Epithelial cell of proximal tubule (primary cell): ENCODE data around the gene FRRS1. TPM values are rescaled to one million over a fixed set of nuclear protein-coding genes. Genes with fewer than 3 reads are reported as not detected.
"Not testable (repeated sequence)": the region's sequence is repeated elsewhere in the genome, so short reads cannot be mapped to it uniquely, and the experiment has no call there.

Experiments used
- DNase-seq: peaks from one replicate; pipeline ENCODE4 v3.0.0-alpha.2; 2011; ENCODE audit warnings: low read depth
- H3K4me3 ChIP-seq: 2 replicates; pipeline ENCODE4 v1.5.1; 2011; ENCODE audit warnings: low read depth, mild to moderate bottlenecking, low read length
- total RNA-seq: library from RNA; depleted of rRNA; stranded (reverse); fragments of >200 nt; gene quantifications from 2 replicates; pipeline ENCODE4 v1.2.3, GENCODE V29; 2015
- TF ChIP-seq, protein P1 (sequence below): conservative IDR thresholded peaks from 2 replicates; pipeline ENCODE4 v1.5.1; 2012; ENCODE audit warnings: low read depth, mild to moderate bottlenecking, low read length

The FRRS1 gene
- total RNA-seq, 1 donor from 2014 or later, result 3.3 TPM

GRCh38 chr1:99801584-99801983 lies 35.1 kb upstream of the FRRS1 start:
- TF ChIP-seq, protein P1, sequence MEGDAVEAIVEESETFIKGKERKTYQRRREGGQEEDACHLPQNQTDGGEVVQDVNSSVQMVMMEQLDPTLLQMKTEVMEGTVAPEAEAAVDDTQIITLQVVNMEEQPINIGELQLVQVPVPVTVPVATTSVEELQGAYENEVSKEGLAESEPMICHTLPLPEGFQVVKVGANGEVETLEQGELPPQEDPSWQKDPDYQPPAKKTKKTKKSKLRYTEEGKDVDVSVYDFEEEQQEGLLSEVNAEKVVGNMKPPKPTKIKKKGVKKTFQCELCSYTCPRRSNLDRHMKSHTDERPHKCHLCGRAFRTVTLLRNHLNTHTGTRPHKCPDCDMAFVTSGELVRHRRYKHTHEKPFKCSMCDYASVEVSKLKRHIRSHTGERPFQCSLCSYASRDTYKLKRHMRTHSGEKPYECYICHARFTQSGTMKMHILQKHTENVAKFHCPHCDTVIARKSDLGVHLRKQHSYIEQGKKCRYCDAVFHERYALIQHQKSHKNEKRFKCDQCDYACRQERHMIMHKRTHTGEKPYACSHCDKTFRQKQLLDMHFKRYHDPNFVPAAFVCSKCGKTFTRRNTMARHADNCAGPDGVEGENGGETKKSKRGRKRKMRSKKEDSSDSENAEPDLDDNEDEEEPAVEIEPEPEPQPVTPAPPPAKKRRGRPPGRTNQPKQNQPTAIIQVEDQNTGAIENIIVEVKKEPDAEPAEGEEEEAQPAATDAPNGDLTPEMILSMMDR, result no peak
- no peak overlapping the region for H3K4me3 ChIP-seq
- DNase-seq, result no peak

GRCh38 chr1:99793861-99794260 lies 27.4 kb upstream of the FRRS1 start:
- not testable (repeated sequence) for DNase-seq, H3K4me3 ChIP-seq

DNA sequence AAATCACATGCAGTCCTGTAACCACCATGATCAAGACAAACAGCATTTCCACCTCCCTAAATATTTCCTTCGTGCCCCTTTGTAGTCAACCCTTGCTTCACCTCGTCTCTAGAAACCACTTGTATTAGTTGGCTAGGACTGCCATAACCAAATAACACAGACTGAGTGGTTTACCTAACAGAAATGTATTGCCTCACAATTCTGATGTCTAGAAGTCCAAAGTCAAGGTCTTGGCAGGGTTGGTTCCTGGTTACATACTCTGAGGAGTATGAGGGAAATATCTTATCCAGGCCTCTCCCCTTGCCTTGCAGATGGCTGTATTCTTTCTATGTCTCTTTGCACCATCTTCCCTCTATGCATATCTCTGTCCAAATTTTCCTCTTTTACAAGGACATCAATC lies 23.3 kb upstream of the FRRS1 start:
- no peak overlapping the region for H3K4me3 ChIP-seq
- TF ChIP-seq, protein P1, result no peak
- DNase-seq, result no peak

DNA sequence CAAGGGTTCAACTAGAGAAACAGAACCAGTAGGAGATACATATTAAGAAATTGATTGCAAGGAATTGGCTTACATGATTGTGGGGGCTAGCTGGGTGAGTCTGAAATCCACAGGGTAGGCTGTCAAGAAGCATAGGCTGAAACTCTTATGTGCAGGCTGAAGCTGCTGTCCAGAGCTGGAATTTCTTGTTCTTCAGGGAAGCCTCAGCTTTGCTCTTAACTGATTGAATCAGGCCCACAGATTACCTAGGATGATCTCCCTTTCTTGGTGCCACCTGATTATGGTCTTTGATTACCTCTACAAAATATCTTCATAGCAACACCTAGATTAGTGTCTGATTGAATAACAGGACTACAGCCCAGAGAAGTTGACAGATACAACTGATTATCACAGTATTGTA lies 22.5 kb upstream of the FRRS1 start:
- no peak overlapping the region for H3K4me3 ChIP-seq
- no peak for DNase-seq
- TF ChIP-seq, protein P1, result no peak

DNA sequence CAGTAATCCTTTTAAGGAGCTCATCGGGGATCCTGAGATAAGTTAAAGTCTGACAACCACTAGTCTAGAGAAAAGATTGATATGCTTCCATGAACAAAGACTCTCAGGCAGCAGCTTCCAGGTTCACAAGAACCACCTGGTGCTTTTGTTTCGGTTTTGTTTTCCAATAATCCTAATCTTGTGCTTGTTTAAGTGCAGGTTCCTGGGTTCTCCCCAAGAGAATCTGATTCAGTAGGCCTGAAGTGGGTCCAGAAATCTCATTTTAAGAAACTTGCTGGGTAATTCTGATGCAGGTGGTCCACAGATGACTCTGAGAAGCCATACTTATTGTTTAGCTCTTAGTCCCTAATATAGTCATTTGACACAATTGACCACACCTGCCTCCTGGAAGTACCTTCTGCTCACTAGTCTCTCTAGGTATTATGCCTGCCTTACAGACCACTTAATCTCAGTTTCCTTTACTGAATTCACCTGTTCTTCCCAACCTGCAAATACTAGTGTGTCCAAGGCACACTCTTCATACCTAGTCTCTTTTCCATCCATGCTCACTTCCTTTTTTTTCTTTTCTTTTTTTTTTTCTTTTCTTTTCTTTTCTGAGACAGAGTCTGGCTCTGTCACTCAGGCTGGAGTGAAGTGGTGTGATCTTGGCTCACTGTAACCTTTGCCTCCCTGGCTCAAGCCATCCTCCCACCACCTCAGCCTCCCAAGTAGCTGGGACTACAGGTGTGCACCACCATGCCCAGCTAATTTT lies 20.5 kb upstream of the FRRS1 start:
- TF ChIP-seq, protein P1, result no peak
- H3K4me3 ChIP-seq, result no peak overlapping the region
- no peak for DNase-seq

DNA sequence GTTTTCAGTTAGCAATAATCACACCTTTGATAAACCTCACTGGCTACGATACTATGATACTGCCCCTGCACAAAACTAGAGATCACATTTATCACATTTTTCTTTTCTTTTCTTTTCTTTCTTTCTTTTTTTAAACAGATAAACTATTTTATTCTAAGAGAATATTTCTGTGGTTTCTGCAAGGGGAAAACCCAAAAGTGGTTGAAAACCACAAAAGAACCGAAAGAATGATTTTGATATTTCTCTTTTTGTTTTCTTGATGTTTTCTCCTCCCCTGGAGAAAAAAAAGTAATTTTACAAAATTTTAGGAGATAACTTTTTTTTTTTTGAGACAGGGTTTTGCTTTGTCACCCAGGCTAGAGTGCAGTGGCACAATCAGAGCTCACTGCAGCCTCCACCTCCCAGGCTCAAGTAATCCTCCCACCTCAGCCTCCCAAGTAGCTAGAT lies 18.4 kb upstream of the FRRS1 start:
- TF ChIP-seq, protein P1, result no peak
- DNase-seq, result no peak
- no peak overlapping the region for H3K4me3 ChIP-seq

DNA sequence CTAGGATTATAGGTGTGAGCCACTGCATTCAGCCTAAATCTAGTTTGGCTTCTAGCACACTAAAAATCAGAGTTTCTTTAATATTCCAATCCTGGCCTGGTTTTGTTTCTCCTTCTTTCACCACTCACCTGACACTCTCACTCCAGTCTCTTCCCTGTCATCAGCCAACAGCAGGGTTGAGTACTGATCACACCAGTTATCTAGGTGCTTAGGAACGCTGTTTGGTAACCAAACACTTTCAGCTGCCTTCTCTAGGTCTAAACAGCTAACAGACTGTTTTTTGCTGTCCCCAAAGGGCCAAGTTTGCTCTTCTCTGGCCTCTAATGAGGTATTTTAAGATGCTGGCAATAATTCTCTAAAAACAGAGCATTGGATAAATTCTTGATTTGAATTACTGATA lies 17.7 kb upstream of the FRRS1 start:
- H3K4me3 ChIP-seq, result no peak overlapping the region
- no peak for DNase-seq
- TF ChIP-seq, protein P1, result no peak
